ENCODE results near the gene MLKL. TPM values are rescaled to one million over a fixed set of nuclear protein-coding genes. Genes with fewer than 3 reads are reported as not detected.
A peak's percentile ranks its signal among the peaks of the same experiment; 100 is the strongest.

Gene MLKL
- polyA plus RNA-seq, 1 experiment = 4.4 TPM

DNA sequence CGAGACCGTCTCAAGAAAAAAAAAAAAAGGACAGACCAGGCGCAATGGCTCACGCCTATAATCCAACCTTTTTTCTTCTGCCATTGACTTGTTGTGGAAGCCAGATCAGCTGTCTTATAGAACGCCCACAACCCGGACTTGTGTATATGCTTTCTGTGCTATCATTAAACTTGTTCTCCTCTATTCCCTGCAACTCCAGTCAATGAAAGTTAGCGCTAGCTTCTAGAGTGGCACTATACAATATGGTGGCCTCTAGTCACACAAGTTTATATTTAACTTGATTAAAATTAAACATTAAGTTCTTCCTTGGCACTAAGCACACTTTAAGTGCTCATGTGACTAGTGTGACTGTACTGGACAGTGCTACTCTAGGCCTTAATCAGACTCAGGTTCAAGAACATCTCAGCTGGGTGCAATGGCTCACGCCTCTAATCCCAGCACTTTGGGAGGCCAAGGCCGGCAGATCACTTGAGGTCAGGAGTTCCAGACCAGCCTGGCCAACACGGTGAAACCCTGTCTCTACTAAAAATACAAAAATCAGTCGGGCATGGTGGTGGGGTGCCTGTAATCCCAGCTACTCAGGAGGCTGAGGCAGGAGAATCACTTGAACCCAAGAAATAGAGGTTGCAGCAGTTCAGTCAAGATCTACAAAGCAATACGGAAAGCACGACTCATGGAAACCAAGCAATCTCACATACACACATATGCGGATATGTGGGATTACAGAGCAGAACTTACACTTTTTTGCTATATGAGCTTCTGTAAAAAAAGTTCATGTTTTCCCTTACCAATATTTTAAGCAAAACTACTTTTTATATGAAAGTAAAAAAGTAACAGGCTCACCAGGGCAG lies 74.9 kb downstream of the MLKL start:
- DNase-seq (ENCODE audit: low read depth) = no peak
- Histone ChIP-seq H3K36me3 (ENCODE audit: control insufficient read depth, insufficient read depth, low read length) (peaks cover 23% of the 10 kb centered on the region), H3K4me3 (ENCODE audit: low read depth, low read length) (no peak overlapping the region), H3K27me3 (ENCODE audit: control insufficient read depth, insufficient read depth, low read length) (no peaks in the 10 kb centered on the region)
- CTCF ChIA-PET = interaction anchor here (0.6 to 2.0 kb wide), 3 partner anchors 9 to 271 kb away, joined by 3 to 6 read pairs (median 3); no protein-coding TSS in a partner anchor
- POLR2A ChIA-PET = no interaction called here
- TF ChIP-seq, protein P1, sequence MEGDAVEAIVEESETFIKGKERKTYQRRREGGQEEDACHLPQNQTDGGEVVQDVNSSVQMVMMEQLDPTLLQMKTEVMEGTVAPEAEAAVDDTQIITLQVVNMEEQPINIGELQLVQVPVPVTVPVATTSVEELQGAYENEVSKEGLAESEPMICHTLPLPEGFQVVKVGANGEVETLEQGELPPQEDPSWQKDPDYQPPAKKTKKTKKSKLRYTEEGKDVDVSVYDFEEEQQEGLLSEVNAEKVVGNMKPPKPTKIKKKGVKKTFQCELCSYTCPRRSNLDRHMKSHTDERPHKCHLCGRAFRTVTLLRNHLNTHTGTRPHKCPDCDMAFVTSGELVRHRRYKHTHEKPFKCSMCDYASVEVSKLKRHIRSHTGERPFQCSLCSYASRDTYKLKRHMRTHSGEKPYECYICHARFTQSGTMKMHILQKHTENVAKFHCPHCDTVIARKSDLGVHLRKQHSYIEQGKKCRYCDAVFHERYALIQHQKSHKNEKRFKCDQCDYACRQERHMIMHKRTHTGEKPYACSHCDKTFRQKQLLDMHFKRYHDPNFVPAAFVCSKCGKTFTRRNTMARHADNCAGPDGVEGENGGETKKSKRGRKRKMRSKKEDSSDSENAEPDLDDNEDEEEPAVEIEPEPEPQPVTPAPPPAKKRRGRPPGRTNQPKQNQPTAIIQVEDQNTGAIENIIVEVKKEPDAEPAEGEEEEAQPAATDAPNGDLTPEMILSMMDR (IDR thresholded peaks at IDR 0.05; ENCODE audit: insufficient read depth, low read depth, low read length) = no peak

DNA sequence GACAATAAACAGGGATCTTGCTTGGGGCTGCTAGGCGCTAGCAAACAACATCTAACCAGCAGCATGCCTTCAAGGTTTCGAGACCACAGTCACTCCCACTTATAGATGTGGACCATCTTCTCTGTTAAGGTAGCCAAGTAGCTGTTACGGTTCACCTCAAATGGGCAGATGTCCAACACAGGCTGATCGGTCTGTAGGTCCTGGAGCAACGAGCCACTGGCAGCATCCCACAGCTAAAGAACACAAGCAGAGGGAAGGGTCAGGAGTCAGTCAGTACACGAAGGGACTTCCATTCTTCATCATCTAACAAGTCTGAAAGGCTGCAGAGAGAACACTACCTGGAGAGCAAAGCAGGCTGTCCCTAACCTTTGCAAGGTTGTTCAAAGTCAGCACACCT lies 76.8 kb downstream of the MLKL start:
- CTCF ChIA-PET = interaction anchor here (0.6 to 2.4 kb wide), 5 partner anchors 12 to 318 kb away, joined by 3 to 8 read pairs (median 3); no protein-coding TSS in a partner anchor
- H3K36me3 ChIP-seq (ENCODE audit: control insufficient read depth, insufficient read depth, low read length) = peaks cover 18% of the 10 kb centered on the region
- POLR2A ChIA-PET = no interaction called here
- H3K27me3 ChIP-seq (ENCODE audit: control insufficient read depth, insufficient read depth, low read length) = no peaks in the 10 kb centered on the region
- DNase-seq (ENCODE audit: low read depth) = no peak
- no peak overlapping the region for H3K4me3 ChIP-seq (ENCODE audit: low read depth, low read length)
- TF ChIP-seq, protein P1 (IDR thresholded peaks at IDR 0.05; ENCODE audit: insufficient read depth, low read depth, low read length) = no peak

DNA sequence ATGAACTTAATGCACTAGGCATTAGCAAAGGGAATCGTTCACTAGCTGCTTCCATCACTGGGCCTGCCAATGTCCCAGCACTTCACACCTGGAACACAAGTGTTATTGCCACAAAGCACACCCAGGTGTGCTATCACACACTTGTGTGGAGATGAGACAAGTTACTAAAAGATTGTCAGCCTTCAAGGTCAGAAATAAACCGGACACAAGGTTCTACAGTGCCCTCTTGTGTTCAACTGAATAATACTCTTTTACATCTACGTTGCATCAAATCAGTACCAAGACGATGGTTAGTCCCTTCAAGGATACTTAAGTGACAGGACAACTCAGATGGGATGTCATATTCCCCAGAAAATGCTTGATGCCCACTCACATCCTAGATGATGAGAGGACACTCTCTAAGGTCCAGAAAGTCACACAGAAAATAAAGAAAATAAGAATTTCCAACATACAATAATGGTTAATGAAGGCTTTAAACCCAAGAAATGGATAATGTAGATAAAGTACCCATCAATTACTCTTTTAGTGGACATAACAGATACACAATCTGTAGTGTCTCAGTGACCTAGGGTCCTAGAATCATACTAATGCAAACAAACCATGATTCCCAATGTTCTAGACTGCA lies 77.3 kb downstream of the MLKL start:
- TF ChIP-seq, protein P1 (IDR thresholded peaks at IDR 0.05; ENCODE audit: insufficient read depth, low read depth, low read length) = peak; percentile 55
- ChIA-PET POLR2A (no interaction called here), CTCF (interaction anchor here (0.7 to 2.4 kb wide), 15 partner anchors 12 to 326 kb away, joined by 3 to 9 read pairs (median 3); partner anchors contain the start of gene GLG1)
- H3K27me3 ChIP-seq (ENCODE audit: control insufficient read depth, insufficient read depth, low read length) = no peaks in the 10 kb centered on the region
- DNase-seq (ENCODE audit: low read depth) = no peak
- peaks cover 15% of the 10 kb centered on the region for H3K36me3 ChIP-seq (ENCODE audit: control insufficient read depth, insufficient read depth, low read length)
- H3K4me3 ChIP-seq (ENCODE audit: low read depth, low read length) = no peak overlapping the region

DNA sequence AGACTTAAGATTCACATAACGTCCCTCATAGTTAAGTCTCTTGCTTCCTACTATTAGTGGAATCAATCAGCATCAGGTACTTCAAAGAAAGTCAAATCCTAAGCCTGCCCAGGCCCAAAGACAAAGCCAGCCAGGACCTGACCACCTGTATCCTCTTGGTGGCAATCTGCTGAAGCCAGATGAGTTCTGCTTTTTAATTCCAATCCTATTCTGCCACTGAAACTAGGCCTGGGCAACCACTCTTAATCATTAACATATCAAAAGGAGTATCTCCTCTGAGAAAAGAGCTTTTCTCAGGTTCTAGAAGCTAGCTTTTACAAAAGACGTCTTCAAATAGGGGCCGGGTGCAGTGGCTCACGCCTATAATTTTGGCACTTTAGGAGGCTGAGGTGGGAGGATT lies 78.7 kb downstream of the MLKL start:
- TF ChIP-seq, protein P1 (IDR thresholded peaks at IDR 0.05; ENCODE audit: insufficient read depth, low read depth, low read length) = no peak
- POLR2A ChIA-PET = no interaction called here
- no peak for DNase-seq (ENCODE audit: low read depth)
- CTCF ChIA-PET = interaction anchor here (1.2 to 2.4 kb wide), 5 partner anchors 10 to 325 kb away, joined by 3 to 8 read pairs (median 5); no protein-coding TSS in a partner anchor
- Histone ChIP-seq H3K27me3 (ENCODE audit: control insufficient read depth, insufficient read depth, low read length) (no peaks in the 10 kb centered on the region), H3K4me3 (ENCODE audit: low read depth, low read length) (no peak overlapping the region), H3K36me3 (ENCODE audit: control insufficient read depth, insufficient read depth, low read length) (peaks cover 12% of the 10 kb centered on the region)

Other genes with a start within 250 kb of the MLKL start
- 88.6 and 92.9 TPM in 2 replicates for gene GLG1, start 93.7 kb downstream of the MLKL start, polyA plus RNA-seq (2011; rRNA removed)
- gene RFWD3, start 34.0 kb downstream of the MLKL start, polyA plus RNA-seq (2011; rRNA removed) = 20.2 and 20.7 TPM in 2 replicates
- not detected in 2 replicates for gene FA2H, start 74.0 kb upstream of the MLKL start, polyA plus RNA-seq (2011; rRNA removed)

All from BJ (cell line).